Peyer's patch (tissue), 4 donors: ENCODE results near the gene ITM2C. TPM values are rescaled to one million over a fixed set of nuclear protein-coding genes. Genes with fewer than 3 reads are reported as not detected.
A peak's percentile ranks its signal among the peaks of the same experiment; 100 is the strongest.

ENCODE experiments used
- DNase-seq, 3 donors: peaks; one replicate each; pipeline ENCODE4 v3.0.0-alpha.2; 2017 to 2019
- H3K27ac ChIP-seq, 4 donors: fragments of 200-600 bp; sonication (generic); one replicate each; pipeline ENCODE4 v1.5.1; 2016 to 2019
- H3K27me3 ChIP-seq, 2 donors: fragments of 200-600 bp; sonication (generic); one replicate each; pipeline ENCODE4 v1.5.1; 2019
- H3K36me3 ChIP-seq, 3 donors: fragments of 200-600 bp; sonication (generic); one replicate each; pipeline ENCODE4 v1.5.1; 2016 to 2019
- H3K4me1 ChIP-seq, 4 donors: fragments of 200-600 bp; sonication (generic); one replicate each; pipeline ENCODE4 v1.5.1; 2016 to 2019
- H3K4me3 ChIP-seq, 4 donors: fragments of 200-600 bp; sonication (generic); 1 replicate in 3 of 4; 2 replicates in 1 of 4; pipeline ENCODE4 v1.5.1; 2016 to 2019; ENCODE audit warnings: mild to moderate bottlenecking in 1 of 4
- H3K9me3 ChIP-seq, 4 donors: fragments of 200-600 bp; sonication (generic); one replicate each; pipeline ENCODE4 v1.5.1; 2016 to 2019; ENCODE audit warnings: mild to moderate bottlenecking in 1 of 4
- CTCF ChIP-seq, 6 experiments: fragments of 450-650 bp in 4 of 6; fragments of 200-600 bp in 2 of 6; sonication (generic) in 1 of 6; IDR thresholded peaks; one replicate each; pipeline ENCODE4 v1.5.1; 2017 to 2019; ENCODE audit warnings: antibody characterized with exemption in 6 of 6, mild to moderate bottlenecking in 3 of 6, moderate library complexity in 1 of 6
- POLR2A ChIP-seq, 2 donors: fragments of 450-650 bp; IDR thresholded peaks; one replicate each; pipeline ENCODE4 v1.5.1; 2017; ENCODE audit warnings: antibody characterized with exemption in 2 of 2, mild to moderate bottlenecking in 2 of 2, moderate library complexity in 2 of 2
- total RNA-seq, 4 donors: library from RNA; depleted of rRNA; stranded (reverse); fragments of >200 nt; gene quantifications; one replicate each; pipeline ENCODE4 v1.1.0, GENCODE V29; 2016

ITM2C gene
- total RNA-seq, 4 donors from 2014 or later = 69.3 to 710 (median 610) TPM

GRCh38 chr2:230895536-230896345 is 31.0 kb downstream of the ITM2C start:
- peak overlapping the region in 3 of 4 donors; percentile 49 to 93 (median 81) for H3K27ac ChIP-seq

GRCh38 chr2:230896346-230897115 is 31.8 kb downstream of the ITM2C start:
- H3K27me3 ChIP-seq = no peaks in the 10 kb centered on the region
- DNase-seq = peak in 1 of 3 donors; percentile 11
- no peak overlapping the region for H3K4me3 ChIP-seq
- peak overlapping the region in 3 of 4 donors; percentile 49 to 93 (median 81) for H3K27ac ChIP-seq
- H3K4me1 ChIP-seq = peaks cover 0 to 17% (median 8%) of the 10 kb centered on the region in 4 donors
- H3K36me3 ChIP-seq = no peaks in the 10 kb centered on the region
- TF ChIP-seq POLR2A (IDR thresholded peaks at IDR 0.05) = no peak
- no peak for TF ChIP-seq CTCF (IDR thresholded peaks at IDR 0.05)
- no peaks in the 10 kb centered on the region for H3K9me3 ChIP-seq

More at GRCh38 chr2:230895536-230896345, 31.0 kb downstream of the ITM2C start:
- Histone ChIP-seq H3K4me1 (peaks cover 0 to 17% (median 8%) of the 10 kb centered on the region in 4 donors), H3K4me3 (no peak overlapping the region), H3K36me3 (no peaks in the 10 kb centered on the region), H3K27me3 (no peaks in the 10 kb centered on the region), H3K9me3 (no peaks in the 10 kb centered on the region)
- DNase-seq = peak; percentile 7 to 78 (median 77)
- TF ChIP-seq POLR2A (IDR thresholded peaks at IDR 0.05) (peak; percentile 15 to 49), CTCF (IDR thresholded peaks at IDR 0.05) (no peak)

GRCh38 chr2:230898016-230898712 is 33.4 kb downstream of the ITM2C start:
- TF ChIP-seq POLR2A (IDR thresholded peaks at IDR 0.05) (no peak), CTCF (IDR thresholded peaks at IDR 0.05) (no peak)
- Histone ChIP-seq H3K4me3 (no peak overlapping the region), H3K27me3 (no peaks in the 10 kb centered on the region), H3K36me3 (no peaks in the 10 kb centered on the region), H3K27ac (no peak overlapping the region), H3K9me3 (no peaks in the 10 kb centered on the region), H3K4me1 (peaks cover 0 to 17% (median 8%) of the 10 kb centered on the region in 4 donors)
- DNase-seq = peak in 2 of 3 donors; percentile 8 to 42

- no peaks in the 10 kb centered on the region for H3K9me3 ChIP-seq
- peaks cover 0 to 17% (median 7%) of the 10 kb centered on the region in 4 donors for H3K4me1 ChIP-seq
- H3K27ac ChIP-seq = no peak overlapping the region
- H3K36me3 ChIP-seq = no peaks in the 10 kb centered on the region
- no peak for TF ChIP-seq CTCF (IDR thresholded peaks at IDR 0.05)
- no peak for TF ChIP-seq POLR2A (IDR thresholded peaks at IDR 0.05)
- H3K4me3 ChIP-seq = no peak overlapping the region
- DNase-seq = peak in 1 of 3 donors; percentile 13
- H3K27me3 ChIP-seq = no peaks in the 10 kb centered on the region
Measured at GRCh38 chr2:230898713-230899091, 34.0 kb downstream of the ITM2C start.

GRCh38 chr2:230899287-230899686 is 34.5 kb downstream of the ITM2C start:
- H3K4me3 ChIP-seq = no peak overlapping the region

More at GRCh38 chr2:230899287-230899686, 34.5 kb downstream of the ITM2C start:
- Histone ChIP-seq H3K36me3 (no peaks in the 10 kb centered on the region), H3K27ac (no peak overlapping the region), H3K27me3 (no peaks in the 10 kb centered on the region), H3K4me1 (peaks cover 0 to 16% (median 4%) of the 10 kb centered on the region in 4 donors), H3K9me3 (no peaks in the 10 kb centered on the region)
- no peak for TF ChIP-seq CTCF (IDR thresholded peaks at IDR 0.05)
- no peak for DNase-seq
